Mesenchymal stem cell (in vitro differentiated cells and primary cell): ENCODE results near the gene CLDN15.

Experiments
- DNase-seq: peaks from one replicate; pipeline ENCODE4 v3.0.0-alpha.2; 2013
- H2AFZ ChIP-seq: one replicate; pipeline ENCODE4 v1.6.1; 2013; ENCODE audit warnings: low read depth, mild to moderate bottlenecking, control low read depth, inconsistent platforms, low read length, moderate library complexity
- H2AK5ac ChIP-seq: 2 replicates; pipeline ENCODE4 v1.6.1; 2013; ENCODE audit warnings: low read length, moderate library complexity, mild to moderate bottlenecking, inconsistent platforms; ENCODE audit not compliant: severe bottlenecking
- H2BK120ac ChIP-seq: one replicate; pipeline ENCODE4 v1.6.1; 2013; ENCODE audit warnings: low read depth, mild to moderate bottlenecking, inconsistent platforms, low read length, moderate library complexity
- H2BK12ac ChIP-seq, 2 experiments: one replicate each; pipeline ENCODE4 v1.6.1; 2013; ENCODE audit warnings: inconsistent platforms in 2 of 2, low read length in 2 of 2, mild to moderate bottlenecking in 2 of 2, moderate library complexity in 2 of 2, control low read depth in 1 of 2
- H2BK15ac ChIP-seq: one replicate; pipeline ENCODE4 v1.6.1; 2013; ENCODE audit warnings: mild to moderate bottlenecking, low read depth, inconsistent platforms; ENCODE audit not compliant: poor library complexity, severe bottlenecking
- H2BK5ac ChIP-seq: 2 replicates; pipeline ENCODE4 v1.6.1; 2013; ENCODE audit warnings: low read depth, mild to moderate bottlenecking, low read length, control low read depth, inconsistent platforms; ENCODE audit not compliant: poor library complexity, severe bottlenecking
- H3K14ac ChIP-seq, 2 experiments: one replicate each; pipeline ENCODE4 v1.6.1; 2013; ENCODE audit warnings: inconsistent platforms in 2 of 2, low read length in 2 of 2, control low read depth in 1 of 2, mild to moderate bottlenecking in 1 of 2, moderate library complexity in 1 of 2
- H3K18ac ChIP-seq, 2 experiments: one replicate each; pipeline ENCODE4 v1.6.1; 2013; ENCODE audit warnings: inconsistent platforms in 2 of 2, low read length in 2 of 2, control low read depth in 1 of 2, low read depth in 1 of 2, mild to moderate bottlenecking in 1 of 2
- H3K23ac ChIP-seq, 2 experiments: one replicate each; pipeline ENCODE4 v1.6.1; 2013; ENCODE audit warnings: inconsistent platforms in 2 of 2, low read length in 2 of 2, mild to moderate bottlenecking in 2 of 2, moderate library complexity in 2 of 2, control low read depth in 1 of 2
- H3K27ac ChIP-seq: 2 replicates; pipeline ENCODE4 v1.5.1; 2013; ENCODE audit warnings: mild to moderate bottlenecking, moderate library complexity, low read length, control low read depth, inconsistent platforms; ENCODE audit not compliant: poor library complexity, severe bottlenecking
- H3K27me3 ChIP-seq, 2 experiments: 2 replicates each; pipeline versions ENCODE4 v1.6.1 to v1.7.0; 2013; ENCODE audit warnings: low read length in 2 of 2, mild to moderate bottlenecking in 2 of 2, moderate library complexity in 2 of 2, control low read depth in 1 of 2, inconsistent platforms in 1 of 2; ENCODE audit not compliant: control insufficient read depth in 1 of 2, insufficient read depth in 1 of 2
- H3K36me3 ChIP-seq, 2 experiments: 2 replicates each; pipeline versions ENCODE4 v1.6.1 to v1.7.0; 2013; ENCODE audit warnings: low read length in 2 of 2, control low read depth in 1 of 2, inconsistent platforms in 1 of 2, low read depth in 1 of 2, mild to moderate bottlenecking in 1 of 2; ENCODE audit not compliant: insufficient read depth in 2 of 2, control insufficient read depth in 1 of 2
- H3K4ac ChIP-seq, 2 experiments: one replicate each; pipeline ENCODE4 v1.6.1; 2013; ENCODE audit warnings: inconsistent platforms in 2 of 2, low read length in 2 of 2, mild to moderate bottlenecking in 2 of 2, moderate library complexity in 2 of 2, control low read depth in 1 of 2, low read depth in 1 of 2
- H3K4me1 ChIP-seq: 2 replicates; pipeline ENCODE4 v1.6.1; 2013; ENCODE audit warnings: low read depth, low read length, control low read depth; ENCODE audit not compliant: control insufficient read depth, insufficient read depth
- H3K4me2 ChIP-seq: 2 replicates; pipeline ENCODE4 v1.6.1; 2013; ENCODE audit warnings: low read length, mild to moderate bottlenecking, inconsistent platforms; ENCODE audit not compliant: poor library complexity, severe bottlenecking
- H3K4me3 ChIP-seq, 2 experiments: 2 replicates each; pipeline versions ENCODE4 v1.5.1 to v1.7.0; 2013; ENCODE audit warnings: low read length in 2 of 2, mild to moderate bottlenecking in 2 of 2, control low read depth in 1 of 2, low read depth in 1 of 2; ENCODE audit not compliant: insufficient read depth in 1 of 2
- H3K79me1 ChIP-seq: replicated peaks from 2 replicates; pipeline ENCODE4 v1.6.1; 2013; ENCODE audit warnings: mild to moderate bottlenecking, control low read depth, low read length, inconsistent platforms; ENCODE audit not compliant: poor library complexity, severe bottlenecking
- H3K9ac ChIP-seq: 2 replicates; pipeline ENCODE4 v1.7.0; 2013; ENCODE audit warnings: mild to moderate bottlenecking, low read length, moderate library complexity
- H3K9me3 ChIP-seq: 2 replicates; pipeline ENCODE4 v1.7.0; 2013; ENCODE audit warnings: mild to moderate bottlenecking, low read length; ENCODE audit not compliant: control insufficient read depth
- H4K8ac ChIP-seq: one replicate; pipeline ENCODE4 v1.6.1; 2013; ENCODE audit warnings: inconsistent platforms, mild to moderate bottlenecking, low read length, moderate library complexity
- H4K91ac ChIP-seq: one replicate; pipeline ENCODE4 v1.6.1; 2013; ENCODE audit warnings: mild to moderate bottlenecking, low read length, inconsistent platforms
- WGBS: methylation state at CpG from one replicate; pipeline ENCODE4 v1.1.7; 2013; ENCODE audit warnings: mixed read lengths; 5-methylcytosine and 5-hydroxymethylcytosine counted together

CLDN15 gene

DNA sequence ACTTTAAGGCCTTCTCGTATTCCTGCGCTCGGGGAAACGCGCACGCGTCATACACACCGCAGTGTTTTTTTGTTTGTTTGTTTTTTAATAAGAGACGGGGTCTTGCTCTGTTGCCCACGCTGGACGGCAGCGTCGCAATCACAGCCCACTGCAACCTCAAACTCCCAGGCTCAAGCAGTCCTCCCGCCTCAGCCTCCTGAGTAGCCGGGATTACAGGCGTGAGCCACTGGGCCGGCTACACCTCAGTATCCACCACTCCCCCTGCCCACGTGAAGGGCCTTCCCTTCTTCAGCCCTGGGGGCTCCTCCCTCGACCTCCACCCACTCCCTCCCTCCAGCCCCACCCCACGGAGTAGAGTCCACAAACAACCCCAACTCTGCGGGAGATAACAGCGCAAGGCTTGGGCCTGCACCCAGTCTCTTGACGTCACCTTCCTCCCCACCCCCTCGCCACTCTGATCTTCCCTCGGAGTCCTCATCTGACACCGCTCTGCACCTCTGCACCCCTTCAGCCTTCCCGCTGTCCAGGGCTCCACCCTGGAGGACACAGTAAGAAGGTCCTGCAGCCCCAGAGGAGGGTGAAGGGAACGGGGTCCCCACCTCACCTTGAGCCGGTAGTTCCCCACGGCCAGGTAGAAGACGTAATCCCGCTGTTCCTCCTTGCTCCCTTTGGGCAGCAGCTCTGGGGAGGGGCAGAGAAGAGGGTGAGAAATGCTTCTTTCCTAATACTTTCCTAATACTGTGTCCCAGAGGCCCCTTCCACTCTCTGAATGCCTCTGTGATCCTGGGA is 2.8 kb upstream of the CLDN15 start:
- no peak overlapping the region for H3K4me3 ChIP-seq
- H3K4me1 ChIP-seq, result peaks cover 37% of the 10 kb centered on the region
- no peaks in the 10 kb centered on the region for H3K27me3 ChIP-seq
- peaks cover 31 to 66% of the 10 kb centered on the region in 2 experiments for H3K36me3 ChIP-seq
- H3K9ac ChIP-seq, result no peak overlapping the region
- H3K14ac ChIP-seq, result no peak overlapping the region
- H2BK12ac ChIP-seq, result no peak overlapping the region
- no peak overlapping the region for H2AFZ ChIP-seq
- no peak overlapping the region for H4K91ac ChIP-seq
- WGBS, result 95% methylated on average over 32 of the region's 32 CpGs
- no peak overlapping the region for H2BK5ac ChIP-seq
- no peaks in the 10 kb centered on the region for H3K9me3 ChIP-seq
- H3K4ac ChIP-seq, result no peak overlapping the region
- DNase-seq, result no peak
- H4K8ac ChIP-seq, result no peak overlapping the region
- peaks cover 24% of the 10 kb centered on the region for H3K79me1 ChIP-seq
- no peak overlapping the region for H3K4me2 ChIP-seq
- H2BK120ac ChIP-seq, result no peak overlapping the region
- H3K23ac ChIP-seq, result no peak overlapping the region
- no peak overlapping the region for H3K18ac ChIP-seq
- H2AK5ac ChIP-seq, result no peak overlapping the region
- H2BK15ac ChIP-seq, result no peak overlapping the region
- H3K27ac ChIP-seq, result no peak overlapping the region

DNA sequence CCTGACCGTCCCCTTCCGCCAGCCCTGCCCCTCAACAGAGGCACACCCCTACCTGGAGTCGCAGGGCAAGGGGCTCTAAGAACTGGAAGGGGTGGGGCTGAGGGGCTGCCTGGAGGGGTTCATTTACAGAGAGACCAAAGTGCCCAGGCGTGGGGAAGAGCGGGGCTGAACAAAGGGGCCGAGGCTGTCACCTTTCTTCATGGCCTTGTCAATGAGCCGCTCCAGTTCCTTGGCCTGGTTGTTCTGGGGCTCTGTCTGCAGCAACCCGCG is 2.3 kb upstream of the CLDN15 start:
- H3K4me2 ChIP-seq, result no peak overlapping the region
- no peaks in the 10 kb centered on the region for H3K9me3 ChIP-seq
- H3K18ac ChIP-seq, result no peak overlapping the region
- no peak overlapping the region for H3K4ac ChIP-seq
- H2AK5ac ChIP-seq, result no peak overlapping the region
- H3K14ac ChIP-seq, result no peak overlapping the region
- H3K9ac ChIP-seq, result no peak overlapping the region
- H3K27ac ChIP-seq, result no peak overlapping the region
- H3K4me3 ChIP-seq, result no peak overlapping the region
- H3K27me3 ChIP-seq, result no peaks in the 10 kb centered on the region
- no peak overlapping the region for H4K91ac ChIP-seq
- no peak overlapping the region for H4K8ac ChIP-seq
- H2BK120ac ChIP-seq, result no peak overlapping the region
- H2BK12ac ChIP-seq, result no peak overlapping the region
- H2BK15ac ChIP-seq, result no peak overlapping the region
- 98% methylated on average over 9 of the region's 9 CpGs for WGBS
- DNase-seq, result no peak
- H3K36me3 ChIP-seq, result peaks cover 34 to 68% of the 10 kb centered on the region in 2 experiments
- no peak overlapping the region for H2BK5ac ChIP-seq
- no peak overlapping the region for H2AFZ ChIP-seq
- H3K4me1 ChIP-seq, result peaks cover 33% of the 10 kb centered on the region
- H3K79me1 ChIP-seq, result peaks cover 26% of the 10 kb centered on the region
- no peak overlapping the region for H3K23ac ChIP-seq

DNA sequence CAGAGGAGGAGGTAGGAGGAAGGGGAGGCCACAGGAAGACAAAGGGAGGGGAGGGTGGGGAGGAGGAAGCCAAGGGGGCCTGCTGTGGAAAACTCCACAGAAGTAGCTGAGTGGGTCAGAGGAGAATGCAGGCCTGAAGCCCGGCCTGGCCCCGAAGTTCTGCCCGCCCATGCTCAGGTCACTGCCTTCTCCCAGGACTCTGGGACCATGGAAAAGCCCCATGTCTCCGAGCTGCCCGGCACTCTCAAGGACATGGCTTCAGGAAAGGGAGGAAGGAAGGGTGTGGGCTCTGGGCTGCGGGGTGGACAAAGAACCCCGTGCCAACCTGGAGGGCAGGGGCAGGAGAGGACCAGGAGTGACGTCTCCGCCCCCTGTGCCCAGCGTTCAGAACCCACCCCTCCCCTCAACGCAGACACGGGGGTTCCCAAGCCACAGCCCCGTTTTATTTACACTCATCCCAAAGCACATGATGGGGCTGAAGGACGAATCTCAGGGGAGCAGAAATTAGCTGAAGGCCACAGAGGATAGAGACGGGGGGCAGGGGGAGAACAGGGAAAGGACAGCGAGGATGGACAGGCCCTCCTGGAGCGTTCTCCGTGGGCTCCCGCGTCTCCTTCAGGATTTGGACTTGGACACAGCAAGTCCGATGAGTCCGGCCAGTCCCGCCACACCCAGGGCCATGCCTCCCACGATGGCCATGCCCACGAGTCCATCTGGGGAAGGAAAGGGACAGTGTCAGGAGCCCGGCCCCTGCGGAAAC is 1.8 kb upstream of the CLDN15 start:
- Histone ChIP-seq H2AFZ (no peak overlapping the region), H3K4me2 (no peak overlapping the region), H4K8ac (no peak overlapping the region), H3K4me1 (peaks cover 33% of the 10 kb centered on the region), H3K14ac (no peak overlapping the region), H2BK15ac (no peak overlapping the region), H3K27me3 (no peaks in the 10 kb centered on the region), H3K9ac (no peak overlapping the region), H3K27ac (peak overlapping the region; percentile 27), H2AK5ac (no peak overlapping the region), H3K23ac (no peak overlapping the region), H3K9me3 (no peaks in the 10 kb centered on the region), H4K91ac (no peak overlapping the region), H3K4me3 (no peak overlapping the region), H3K79me1 (peaks cover 26% of the 10 kb centered on the region), H3K18ac (no peak overlapping the region), H2BK12ac (no peak overlapping the region), H2BK5ac (no peak overlapping the region), H2BK120ac (no peak overlapping the region), H3K4ac (no peak overlapping the region), H3K36me3 (peaks cover 34 to 72% of the 10 kb centered on the region in 2 experiments)
- DNase-seq, result no peak
- 89% methylated on average over 24 of the region's 27 CpGs for WGBS
